OCI-LY7 (cell line): ENCODE results near the gene CHST5. TPM values are rescaled to one million over a fixed set of nuclear protein-coding genes. Genes with fewer than 3 reads are reported as not detected.
"Not testable (repeated sequence)": the region's sequence is repeated elsewhere in the genome, so short reads cannot be mapped to it uniquely, and the experiment has no call there.

Source experiments
- BruUV-seq: library from RNA; stranded (reverse); fragments of 400-500 nt; replicated peaks from 2 replicates; lab custom pipeline; 2021; lab: Mats Ljungman, UMichigan
- CTCF ChIA-PET: fragments of 300-600 bp; sonication (Branson Sonifier 250); formaldehyde crosslinking; loops from one replicate; lab custom pipeline; 2022; ENCODE audit warnings: antibody characterized with exemption; ENCODE audit not compliant: unreplicated experiment; lab: Charles Lee
- POLR2A ChIA-PET: fragments of 300-600 bp; sonication (Branson Sonifier 250); formaldehyde crosslinking; loops from one replicate; lab custom pipeline; 2022; ENCODE audit warnings: antibody characterized with exemption; lab: Charles Lee
- DNase-seq: peaks from one replicate; pipeline ENCODE4 v3.0.0-alpha.2; 2015; ENCODE audit warnings: low spot score
- H2AFZ ChIP-seq: fragments of 200-600 bp; sonication (generic), shearing (Covaris generic); 2 replicates; pipeline ENCODE4 v1.6.1; 2014; ENCODE audit warnings: mild to moderate bottlenecking, antibody characterized with exemption, low read length, moderate library complexity
- H3K27ac ChIP-seq: fragments of 200-600 bp; sonication (generic); 2 replicates; pipeline ENCODE4 v1.5.1; 2014; ENCODE audit warnings: mixed run types, low read depth, mild to moderate bottlenecking, moderate library complexity, low read length, inconsistent platforms; ENCODE audit not compliant: poor library complexity, severe bottlenecking
- H3K36me3 ChIP-seq: fragments of 200-600 bp; sonication (generic); 2 replicates; pipeline ENCODE4 v1.6.1; 2014; ENCODE audit warnings: mild to moderate bottlenecking, antibody characterized with exemption, low read length, moderate library complexity, mixed read lengths; ENCODE audit not compliant: insufficient read depth
- H3K4me1 ChIP-seq: fragments of 200-600 bp; sonication (generic); 2 replicates; pipeline ENCODE4 v1.5.1; 2014; ENCODE audit warnings: mild to moderate bottlenecking, low read length; ENCODE audit not compliant: insufficient read depth, poor library complexity, severe bottlenecking
- H3K4me2 ChIP-seq: fragments of 200-600 bp; sonication (generic); 2 replicates; pipeline ENCODE4 v1.6.1; 2014; ENCODE audit warnings: mild to moderate bottlenecking, low read length
- H3K4me3 ChIP-seq: fragments of 200-600 bp; sonication (generic); 2 replicates; pipeline ENCODE4 v1.5.1; 2014; ENCODE audit warnings: mild to moderate bottlenecking, low read depth, low read length; ENCODE audit not compliant: poor library complexity, severe bottlenecking
- H3K79me2 ChIP-seq: fragments of 200-600 bp; sonication (generic); 2 replicates; pipeline ENCODE4 v1.6.1; 2016; ENCODE audit warnings: low read depth, mild to moderate bottlenecking, low read length, moderate library complexity, mixed read lengths; ENCODE audit not compliant: insufficient read depth
- H3K9me2 ChIP-seq: fragments of 200-600 bp; sonication (generic); 2 replicates; pipeline ENCODE4 v1.6.1; 2016; ENCODE audit warnings: mild to moderate bottlenecking, low read length, mixed read lengths; ENCODE audit not compliant: insufficient read depth
- H3K9me3 ChIP-seq: fragments of 200-600 bp; sonication (generic); 2 replicates; pipeline ENCODE4 v1.6.1; 2014; ENCODE audit warnings: mild to moderate bottlenecking, mixed run types, low read length, mixed read lengths
- H4K20me1 ChIP-seq: fragments of 200-600 bp; sonication (generic); 2 replicates; pipeline ENCODE4 v1.6.1; 2014; ENCODE audit warnings: mild to moderate bottlenecking, antibody characterized with exemption, low read length, moderate library complexity, mixed read lengths; ENCODE audit not compliant: insufficient read depth
- EZH2phosphoT487 ChIP-seq: fragments of 200-600 bp; sonication (generic); IDR thresholded peaks from 2 replicates; pipeline ENCODE4 v1.6.1; 2018; ENCODE audit warnings: low read depth, borderline replicate concordance, mild to moderate bottlenecking, mixed run types, antibody characterized with exemption, low read length, moderate library complexity, mixed read lengths
- intact Hi-C: fragments of 100-400 bp; cut with micrococcal nuclease; formaldehyde crosslinking; loops from one replicate; pipeline ENCODE4 v1.10.0; 2022; ENCODE audit not compliant: unreplicated experiment
- total RNA-seq, 2 experiments: library from RNA; depleted of rRNA in 1 of 2; stranded (reverse); fragments of >200 nt in 1 of 2; shearing (Covaris generic) in 1 of 2; gene quantifications; 2 replicates each; pipeline ENCODE4 v1.2.3, GENCODE V29; 2014 to 2022
- TF ChIP-seq, protein P1 (sequence below): fragments of 200-600 bp; sonication (generic); conservative IDR thresholded peaks from 2 replicates; pipeline ENCODE4 v1.5.1; 2014; ENCODE audit warnings: mild to moderate bottlenecking, antibody characterized with exemption, low read length, moderate library complexity, mixed read lengths

Gene CHST5
- total RNA-seq, 2 experiments from 2014 or later = 0.10 to 0.19 TPM

- CTCF ChIA-PET = no interaction called here
- TF ChIP-seq, protein P1, sequence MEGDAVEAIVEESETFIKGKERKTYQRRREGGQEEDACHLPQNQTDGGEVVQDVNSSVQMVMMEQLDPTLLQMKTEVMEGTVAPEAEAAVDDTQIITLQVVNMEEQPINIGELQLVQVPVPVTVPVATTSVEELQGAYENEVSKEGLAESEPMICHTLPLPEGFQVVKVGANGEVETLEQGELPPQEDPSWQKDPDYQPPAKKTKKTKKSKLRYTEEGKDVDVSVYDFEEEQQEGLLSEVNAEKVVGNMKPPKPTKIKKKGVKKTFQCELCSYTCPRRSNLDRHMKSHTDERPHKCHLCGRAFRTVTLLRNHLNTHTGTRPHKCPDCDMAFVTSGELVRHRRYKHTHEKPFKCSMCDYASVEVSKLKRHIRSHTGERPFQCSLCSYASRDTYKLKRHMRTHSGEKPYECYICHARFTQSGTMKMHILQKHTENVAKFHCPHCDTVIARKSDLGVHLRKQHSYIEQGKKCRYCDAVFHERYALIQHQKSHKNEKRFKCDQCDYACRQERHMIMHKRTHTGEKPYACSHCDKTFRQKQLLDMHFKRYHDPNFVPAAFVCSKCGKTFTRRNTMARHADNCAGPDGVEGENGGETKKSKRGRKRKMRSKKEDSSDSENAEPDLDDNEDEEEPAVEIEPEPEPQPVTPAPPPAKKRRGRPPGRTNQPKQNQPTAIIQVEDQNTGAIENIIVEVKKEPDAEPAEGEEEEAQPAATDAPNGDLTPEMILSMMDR = no peak
- no peak for TF ChIP-seq EZH2phosphoT487
Observed at GRCh38 chr16:75501359-75501758, 34.5 kb downstream of the CHST5 start.

DNA sequence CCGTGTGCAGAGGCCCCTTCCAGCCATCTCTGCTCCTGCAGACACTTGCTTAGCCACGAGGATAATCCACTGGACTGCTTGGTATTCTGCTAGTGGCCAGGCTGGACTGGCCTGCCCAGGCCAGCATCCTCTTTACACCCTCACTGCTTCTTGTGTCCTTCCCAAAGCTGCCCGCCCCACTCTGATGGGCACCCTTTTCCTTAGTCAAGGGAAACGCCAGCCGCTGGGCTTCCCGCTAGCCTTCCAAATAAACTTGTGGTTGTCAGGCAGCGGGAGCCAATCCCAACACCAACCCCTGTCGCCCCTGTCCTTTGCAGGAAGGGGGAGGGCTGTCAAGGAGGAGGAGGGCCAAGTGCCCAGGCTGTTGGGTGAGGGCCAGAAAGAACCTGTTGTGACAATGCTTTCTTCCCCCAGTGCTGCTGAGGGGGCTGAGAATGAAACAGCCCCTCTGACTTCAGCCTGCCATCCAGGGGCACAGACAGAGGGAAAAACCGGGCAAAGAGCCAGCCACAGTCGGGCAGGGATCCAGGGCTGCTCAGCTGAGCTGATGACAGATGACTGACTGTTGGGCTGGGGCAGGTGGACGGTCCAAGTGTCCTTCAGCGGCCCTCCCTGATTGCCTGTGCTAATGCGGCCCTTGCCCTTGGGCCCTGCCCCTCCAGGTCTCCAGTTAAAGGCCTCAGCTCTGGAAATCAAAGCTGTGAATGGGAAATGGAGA, 37.1 kb downstream of the CHST5 start:
- H3K4me1 ChIP-seq, H4K20me1 ChIP-seq, H3K27ac ChIP-seq, POLR2A ChIA-PET, H2AFZ ChIP-seq, BruUV-seq, H3K79me2 ChIP-seq, H3K36me3 ChIP-seq, DNase-seq, intact Hi-C loops, CTCF ChIA-PET, H3K9me2 ChIP-seq, H3K4me2 ChIP-seq, H3K4me3 ChIP-seq, H3K9me3 ChIP-seq: not testable (repeated sequence)

More at GRCh38 chr16:75501359-75501758, 34.5 kb downstream of the CHST5 start:
- POLR2A ChIA-PET = interaction anchor here (0.8 kb wide), 1 partner anchor 10 kb away, joined by 3 read pairs; no protein-coding TSS in a partner anchor
- H2AFZ ChIP-seq = no peak overlapping the region
- no peaks in the 10 kb centered on the region for H3K9me3 ChIP-seq
- no peak overlapping the region for H3K27ac ChIP-seq
- no peak for DNase-seq
- no peaks in the 10 kb centered on the region for H3K4me1 ChIP-seq
- no TSS peak for BruUV-seq
- no peak overlapping the region for H3K4me2 ChIP-seq
- H3K4me3 ChIP-seq = no peak overlapping the region
- H3K9me2 ChIP-seq = no peaks in the 10 kb centered on the region
- H3K79me2 ChIP-seq = no peaks in the 10 kb centered on the region
- intact Hi-C loops = no loop called here
- no peaks in the 10 kb centered on the region for H3K36me3 ChIP-seq
- no peaks in the 10 kb centered on the region for H4K20me1 ChIP-seq

- Histone ChIP-seq H3K9me3 (no peaks in the 10 kb centered on the region), H3K4me3 (no peak overlapping the region), H2AFZ (no peak overlapping the region), H3K79me2 (no peaks in the 10 kb centered on the region), H3K36me3 (no peaks in the 10 kb centered on the region), H3K9me2 (no peaks in the 10 kb centered on the region), H4K20me1 (no peaks in the 10 kb centered on the region), H3K4me1 (no peaks in the 10 kb centered on the region), H3K4me2 (no peak overlapping the region), H3K27ac (no peak overlapping the region)
- ChIA-PET CTCF (no interaction called here), POLR2A (interaction anchor here (0.5 to 1.3 kb wide), 5 partner anchors 9 to 252 kb away, joined by 3 to 7 read pairs (median 3); no protein-coding TSS in a partner anchor)
- intact Hi-C loops = no loop called here
- BruUV-seq = no TSS peak
- DNase-seq = no peak
- no peak for TF ChIP-seq EZH2phosphoT487
- TF ChIP-seq, protein P1 = no peak
Observed at GRCh38 chr16:75497558-75497957, 38.4 kb downstream of the CHST5 start.
